Thyroid gland (tissue), 4 donors: Measurements from ENCODE around the gene TP53I13. TPM values are rescaled to one million over a fixed set of nuclear protein-coding genes. Genes with fewer than 3 reads are reported as not detected.
A peak's percentile ranks its signal among the peaks of the same experiment; 100 is the strongest.

Experiments used
- DNase-seq, 2 donors: peaks; one replicate each; pipeline ENCODE4 v3.0.0-alpha.2; 2019
- H3K27ac ChIP-seq, 3 donors: fragments of 200-600 bp; sonication (generic); 1 replicate in 2 of 3; 2 replicates in 1 of 3; pipeline ENCODE4 v1.5.1; 2016 to 2019; ENCODE audit warnings: mild to moderate bottlenecking in 1 of 3, moderate library complexity in 1 of 3
- H3K27me3 ChIP-seq: fragments of 200-600 bp; sonication (generic); one replicate; pipeline ENCODE4 v1.5.1; 2019
- H3K36me3 ChIP-seq, 2 donors: fragments of 200-600 bp; sonication (generic); one replicate each; pipeline ENCODE4 v1.5.1; 2016 to 2019
- H3K4me1 ChIP-seq, 2 donors: fragments of 200-600 bp; sonication (generic); one replicate each; pipeline ENCODE4 v1.5.1; 2017 to 2019
- H3K4me3 ChIP-seq, 3 donors: fragments of 200-600 bp; sonication (generic); replicated peaks in 1 of 3; 1 replicate in 2 of 3; 2 replicates in 1 of 3; pipeline ENCODE4 v1.5.1; 2016; ENCODE audit warnings: mild to moderate bottlenecking in 1 of 3
- H3K9me3 ChIP-seq: fragments of 200-600 bp; sonication (generic); one replicate; pipeline ENCODE4 v1.5.1; 2017
- POLR2A ChIP-seq, 2 donors: fragments of 450-650 bp; IDR thresholded peaks; one replicate each; pipeline ENCODE4 v1.6.1; 2017; ENCODE audit warnings: antibody characterized with exemption in 2 of 2, mild to moderate bottlenecking in 2 of 2, moderate library complexity in 1 of 2
- WGBS, 2 donors: methylation state at CpG; one replicate each; pipeline ENCODE4 v1.1.5; 2017; 5-methylcytosine and 5-hydroxymethylcytosine counted together
- intact Hi-C: fragments of 100-400 bp; cut with DNase I; formaldehyde crosslinking; loops from one replicate; pipeline ENCODE4 v1.15.1; 2023
- total RNA-seq, 4 donors: library from RNA; depleted of rRNA; stranded (reverse); fragments of >200 nt; gene quantifications; one replicate each; pipeline ENCODE4 v1.2.3, GENCODE V29; 2016
- TF ChIP-seq, protein P1 (sequence below), 6 experiments: fragments of 200-600 bp in 3 of 6; fragments of 450-650 bp in 3 of 6; sonication (generic) in 3 of 6; IDR thresholded peaks; one replicate each; pipeline ENCODE4 v1.5.1; 2016 to 2019; ENCODE audit warnings: antibody characterized with exemption in 6 of 6, mild to moderate bottlenecking in 2 of 6, inconsistent platforms in 1 of 6, moderate library complexity in 1 of 6

The TP53I13 gene
- total RNA-seq, 4 donors from 2014 or later, result 54.7 to 79.0 (median 57.4) TPM

DNA sequence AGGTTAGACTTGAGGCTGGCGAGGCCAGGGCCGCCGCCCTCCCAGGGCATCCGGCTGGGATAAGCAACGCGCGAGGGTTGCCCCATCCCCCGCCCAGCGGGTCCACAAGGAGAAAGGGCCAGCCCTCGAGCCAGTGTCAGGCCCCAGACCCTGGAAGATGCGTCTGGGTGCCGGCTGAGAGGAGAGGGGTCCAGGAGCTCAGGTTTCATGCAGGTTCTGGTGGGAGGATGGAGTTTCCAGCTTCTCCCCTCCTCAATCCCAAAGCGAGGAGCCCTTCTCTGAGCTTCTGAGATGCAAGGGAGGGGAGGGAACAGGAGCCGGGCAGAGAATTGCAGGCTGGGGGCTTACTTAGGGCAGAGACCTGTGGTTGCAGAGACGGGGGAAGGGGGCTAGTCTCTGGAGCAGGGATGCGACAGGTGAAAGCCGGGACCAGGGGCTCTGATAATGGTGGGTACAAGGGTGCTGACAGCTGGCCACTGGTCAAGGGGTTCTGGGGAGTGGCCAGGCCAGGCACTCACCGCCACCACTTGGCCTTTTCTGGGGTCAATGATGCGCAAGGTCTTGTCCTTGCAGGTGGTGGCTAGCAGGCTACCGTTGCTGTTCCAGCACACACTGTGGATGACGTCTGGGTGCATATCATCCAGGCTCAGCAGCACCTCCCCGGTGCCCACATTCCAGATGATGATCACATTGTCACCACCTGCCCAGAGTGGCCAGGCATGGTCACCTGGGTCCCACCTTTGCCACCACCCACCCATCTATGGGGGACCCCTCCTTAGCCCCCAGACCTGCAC is 50.0 kb downstream of the TP53I13 start:
- H3K27ac ChIP-seq, result no peak overlapping the region
- no peak for DNase-seq

DNA sequence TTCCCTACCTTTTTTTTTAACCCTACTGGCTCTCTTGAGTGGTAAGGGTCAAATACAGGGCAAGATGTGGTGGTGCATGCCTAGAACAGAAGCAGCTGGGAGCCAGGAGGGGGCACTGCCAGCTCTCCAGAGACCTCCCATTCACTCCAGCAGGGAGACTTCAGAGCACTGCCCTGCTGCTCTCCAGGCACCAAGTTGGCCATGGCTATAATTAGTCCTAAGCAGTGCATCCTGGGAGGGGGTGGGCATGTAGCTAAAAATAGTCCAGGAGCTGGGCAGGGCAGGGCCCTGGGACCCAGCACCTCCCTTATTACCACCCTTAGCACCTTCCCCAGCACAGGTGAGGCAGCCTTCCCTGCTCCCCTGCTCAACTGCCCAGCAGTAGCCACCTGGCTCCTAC is 50.8 kb downstream of the TP53I13 start:
- DNase-seq, result peak; percentile 59 to 61
- Histone ChIP-seq H3K4me1 (peaks cover 38 to 69% of the 10 kb centered on the region in 2 donors), H3K9me3 (no peaks in the 10 kb centered on the region), H3K36me3 (no peaks in the 10 kb centered on the region), H3K27ac (no peak overlapping the region), H3K27me3 (no peaks in the 10 kb centered on the region), H3K4me3 (no peak overlapping the region)
- TF ChIP-seq POLR2A (IDR thresholded peaks at IDR 0.05), result no peak
- TF ChIP-seq, protein P1, sequence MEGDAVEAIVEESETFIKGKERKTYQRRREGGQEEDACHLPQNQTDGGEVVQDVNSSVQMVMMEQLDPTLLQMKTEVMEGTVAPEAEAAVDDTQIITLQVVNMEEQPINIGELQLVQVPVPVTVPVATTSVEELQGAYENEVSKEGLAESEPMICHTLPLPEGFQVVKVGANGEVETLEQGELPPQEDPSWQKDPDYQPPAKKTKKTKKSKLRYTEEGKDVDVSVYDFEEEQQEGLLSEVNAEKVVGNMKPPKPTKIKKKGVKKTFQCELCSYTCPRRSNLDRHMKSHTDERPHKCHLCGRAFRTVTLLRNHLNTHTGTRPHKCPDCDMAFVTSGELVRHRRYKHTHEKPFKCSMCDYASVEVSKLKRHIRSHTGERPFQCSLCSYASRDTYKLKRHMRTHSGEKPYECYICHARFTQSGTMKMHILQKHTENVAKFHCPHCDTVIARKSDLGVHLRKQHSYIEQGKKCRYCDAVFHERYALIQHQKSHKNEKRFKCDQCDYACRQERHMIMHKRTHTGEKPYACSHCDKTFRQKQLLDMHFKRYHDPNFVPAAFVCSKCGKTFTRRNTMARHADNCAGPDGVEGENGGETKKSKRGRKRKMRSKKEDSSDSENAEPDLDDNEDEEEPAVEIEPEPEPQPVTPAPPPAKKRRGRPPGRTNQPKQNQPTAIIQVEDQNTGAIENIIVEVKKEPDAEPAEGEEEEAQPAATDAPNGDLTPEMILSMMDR (IDR thresholded peaks at IDR 0.05), result peak in 3 of 6 experiments; percentile 25 to 43 (median 32)
- intact Hi-C loops, result loop anchor here (5.0 kb wide), 1 partner anchor 37 kb away; no protein-coding TSS in a partner anchor

More for the DNA sequence above, 50.0 kb downstream of the TP53I13 start:
- H3K4me1 ChIP-seq, result peaks cover 44 to 77% of the 10 kb centered on the region in 2 donors
- no peaks in the 10 kb centered on the region for H3K36me3 ChIP-seq
- H3K27me3 ChIP-seq, result no peaks in the 10 kb centered on the region
- WGBS, 2 donors, result 61% methylated on average over 9 to 17 of the region's 22 CpGs
- no peaks in the 10 kb centered on the region for H3K9me3 ChIP-seq
- no peak overlapping the region for H3K4me3 ChIP-seq
- TF ChIP-seq POLR2A (IDR thresholded peaks at IDR 0.05), result no peak
- TF ChIP-seq, protein P1 (IDR thresholded peaks at IDR 0.05), result peak in 1 of 6 experiments; percentile 1
- intact Hi-C loops, result loop anchor here (5.0 kb wide), 1 partner anchor 36 kb away; no protein-coding TSS in a partner anchor

DNA sequence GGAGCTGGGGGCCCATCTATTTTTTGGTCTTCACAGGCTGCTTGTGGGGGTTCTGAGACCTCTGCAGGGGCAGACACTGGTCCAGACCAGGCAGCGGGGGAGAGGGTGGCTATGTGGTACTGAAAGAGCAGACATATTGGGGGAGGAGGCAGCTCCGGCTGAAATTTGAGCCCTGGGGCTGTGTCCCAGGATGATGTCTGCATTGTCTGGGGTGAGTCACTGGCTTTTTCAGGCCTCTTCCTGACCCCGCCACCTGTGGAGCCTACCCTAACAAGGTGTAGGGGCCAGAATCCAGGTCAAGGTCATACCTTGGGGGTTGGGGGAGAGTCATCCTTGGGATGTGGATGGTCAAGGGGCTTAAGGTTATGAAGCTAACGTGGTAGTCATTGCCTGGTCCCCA is 51.8 kb downstream of the TP53I13 start:
- no peak for DNase-seq
- no peaks in the 10 kb centered on the region for H3K36me3 ChIP-seq
- H3K27me3 ChIP-seq, result no peaks in the 10 kb centered on the region
- no peak overlapping the region for H3K27ac ChIP-seq
- no peaks in the 10 kb centered on the region for H3K9me3 ChIP-seq
- TF ChIP-seq, protein P1 (IDR thresholded peaks at IDR 0.05), result no peak
- no peak for TF ChIP-seq POLR2A (IDR thresholded peaks at IDR 0.05)
- peaks cover 31 to 72% of the 10 kb centered on the region in 2 donors for H3K4me1 ChIP-seq
- WGBS, 2 donors, result 94 to 100% methylated on average over 4 of the region's 4 CpGs
- no peak overlapping the region for H3K4me3 ChIP-seq
- intact Hi-C loops, result no loop called here

DNA sequence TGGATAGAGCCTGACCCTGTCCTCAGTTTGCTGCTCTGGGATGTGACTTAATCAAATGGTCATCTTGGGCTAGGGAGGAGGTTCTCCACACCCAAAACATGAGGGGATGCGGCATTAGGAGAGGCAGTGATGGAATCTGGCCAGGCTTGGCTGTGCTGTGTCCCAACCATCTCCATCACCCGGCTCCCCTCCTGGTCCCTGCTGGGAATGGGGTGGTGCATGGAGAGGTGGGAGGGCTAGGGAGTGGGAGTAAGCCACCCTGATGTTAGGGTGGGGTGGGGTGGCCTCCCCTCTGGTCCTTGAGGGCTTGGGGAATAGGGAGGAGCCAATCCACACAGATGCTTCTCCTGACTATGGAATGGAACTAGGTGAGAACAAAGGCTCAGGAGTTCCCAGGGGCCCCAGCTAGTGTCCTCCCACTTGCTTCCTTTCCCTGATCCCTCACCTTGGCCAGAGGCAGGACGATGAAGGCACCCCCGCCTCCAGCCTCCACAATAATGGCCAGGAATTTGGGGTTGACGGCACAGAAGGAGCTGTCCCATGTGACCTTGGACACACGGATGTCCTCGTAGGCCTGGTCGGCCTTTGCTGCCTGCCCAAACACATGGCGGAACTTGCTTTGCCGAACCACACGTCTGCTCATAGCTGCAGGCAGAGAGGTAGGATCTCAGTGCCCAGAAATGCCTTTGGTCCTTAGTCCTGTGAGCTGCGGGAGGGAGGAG is 52.4 kb downstream of the TP53I13 start:
- 96% methylated on average over 12 of the region's 12 CpGs for WGBS, 2 donors
- H3K4me1 ChIP-seq, result peaks cover 25 to 75% of the 10 kb centered on the region in 2 donors

More for the DNA sequence above, 52.4 kb downstream of the TP53I13 start:
- H3K36me3 ChIP-seq, result no peaks in the 10 kb centered on the region
- no peaks in the 10 kb centered on the region for H3K9me3 ChIP-seq
- H3K4me3 ChIP-seq, result no peak overlapping the region
- no peak for DNase-seq
- H3K27me3 ChIP-seq, result no peaks in the 10 kb centered on the region
- TF ChIP-seq, protein P1 (IDR thresholded peaks at IDR 0.05), result no peak
- TF ChIP-seq POLR2A (IDR thresholded peaks at IDR 0.05), result no peak
- H3K27ac ChIP-seq, result no peak overlapping the region
- intact Hi-C loops, result no loop called here
